Measurements from ENCODE around the gene CDC123.

Gene CDC123

GRCh38 chr10:12196531-12197211, 683 bp downstream of the CDC123 start:
- TF ChIP-seq CTCF (IDR thresholded peaks at IDR 0.05; ENCODE audit: low read depth, low read length), result no peak
- peak overlapping the region; percentile 93 for H3K4me3 ChIP-seq (ENCODE audit: low read depth, low read length)
- no peak for DNase-seq (ENCODE audit: low read depth, low spot score)
- in situ Hi-C loops (cut with HindIII; ENCODE audit: low sequenced_read_pairs), result no loop called here

GRCh38 chr10:12198156-12198555, 2.2 kb downstream of the CDC123 start:
- in situ Hi-C loops (cut with HindIII; ENCODE audit: low sequenced_read_pairs), result no loop called here
- TF ChIP-seq CTCF (IDR thresholded peaks at IDR 0.05; ENCODE audit: low read depth, low read length), result no peak
- no peak overlapping the region for H3K4me3 ChIP-seq (ENCODE audit: low read depth, low read length)
- DNase-seq (ENCODE audit: low read depth, low spot score), result no peak

- in situ Hi-C loops (cut with HindIII; ENCODE audit: low sequenced_read_pairs), result no loop called here
- H3K4me3 ChIP-seq (ENCODE audit: low read depth, low read length), result no peak overlapping the region
- TF ChIP-seq CTCF (IDR thresholded peaks at IDR 0.05; ENCODE audit: low read depth, low read length), result no peak
- no peak for DNase-seq (ENCODE audit: low read depth, low spot score)
These were observed 4.9 kb downstream of the CDC123 start for GRCh38 chr10:12200850-12201249.

- no peak overlapping the region for H3K4me3 ChIP-seq (ENCODE audit: low read depth, low read length)
- in situ Hi-C loops (cut with HindIII; ENCODE audit: low sequenced_read_pairs), result no loop called here
- no peak for DNase-seq (ENCODE audit: low read depth, low spot score)
- TF ChIP-seq CTCF (IDR thresholded peaks at IDR 0.05; ENCODE audit: low read depth, low read length), result no peak
These were observed 5.6 kb downstream of the CDC123 start for GRCh38 chr10:12201543-12201942.

GRCh38 chr10:12202226-12202625, 6.2 kb downstream of the CDC123 start:
- no peak for TF ChIP-seq CTCF (IDR thresholded peaks at IDR 0.05; ENCODE audit: low read depth, low read length)
- no peak for DNase-seq (ENCODE audit: low read depth, low spot score)
- in situ Hi-C loops (cut with HindIII; ENCODE audit: low sequenced_read_pairs), result no loop called here
- no peak overlapping the region for H3K4me3 ChIP-seq (ENCODE audit: low read depth, low read length)

- DNase-seq (ENCODE audit: low read depth, low spot score), result no peak
- H3K4me3 ChIP-seq (ENCODE audit: low read depth, low read length), result no peak overlapping the region
- TF ChIP-seq CTCF (IDR thresholded peaks at IDR 0.05; ENCODE audit: low read depth, low read length), result no peak
- in situ Hi-C loops (cut with HindIII; ENCODE audit: low sequenced_read_pairs), result no loop called here
These were observed 9.1 kb downstream of the CDC123 start for GRCh38 chr10:12205082-12205481.
